GM19035 (cell line): ENCODE results near the gene IRX2.

ENCODE experiments used
- ATAC-seq: cut with Tn5 transposase; IDR thresholded peaks from one replicate; pipeline ENCODE4 v1.9.1; 2021; ENCODE audit not compliant: unreplicated experiment

The IRX2 gene

GRCh38 chr5:2698581-2698980, 52.9 kb downstream of the IRX2 start:
- no peak for ATAC-seq

- no peak for ATAC-seq
Measured at GRCh38 chr5:2697446-2698200, 53.9 kb downstream of the IRX2 start.

- no peak for ATAC-seq
Measured at GRCh38 chr5:2697041-2697440, 54.4 kb downstream of the IRX2 start.
